Hematopoietic multipotent progenitor cell treated with erythropoietin and hydrocortisone succinate and interleukin-3 and kit ligand, for 17 days (in vitro differentiated cells): Measurements from ENCODE around the gene PRKAR2A.
A peak's percentile ranks its signal among the peaks of the same experiment; 100 is the strongest.
"Not testable (repeated sequence)": the region's sequence is repeated elsewhere in the genome, so short reads cannot be mapped to it uniquely, and the experiment has no call there.

Source experiments
- DNase-seq: peaks from one replicate; pipeline ENCODE4 v3.0.0-alpha.2; 2015; ENCODE audit warnings: low spot score

The PRKAR2A gene

DNA sequence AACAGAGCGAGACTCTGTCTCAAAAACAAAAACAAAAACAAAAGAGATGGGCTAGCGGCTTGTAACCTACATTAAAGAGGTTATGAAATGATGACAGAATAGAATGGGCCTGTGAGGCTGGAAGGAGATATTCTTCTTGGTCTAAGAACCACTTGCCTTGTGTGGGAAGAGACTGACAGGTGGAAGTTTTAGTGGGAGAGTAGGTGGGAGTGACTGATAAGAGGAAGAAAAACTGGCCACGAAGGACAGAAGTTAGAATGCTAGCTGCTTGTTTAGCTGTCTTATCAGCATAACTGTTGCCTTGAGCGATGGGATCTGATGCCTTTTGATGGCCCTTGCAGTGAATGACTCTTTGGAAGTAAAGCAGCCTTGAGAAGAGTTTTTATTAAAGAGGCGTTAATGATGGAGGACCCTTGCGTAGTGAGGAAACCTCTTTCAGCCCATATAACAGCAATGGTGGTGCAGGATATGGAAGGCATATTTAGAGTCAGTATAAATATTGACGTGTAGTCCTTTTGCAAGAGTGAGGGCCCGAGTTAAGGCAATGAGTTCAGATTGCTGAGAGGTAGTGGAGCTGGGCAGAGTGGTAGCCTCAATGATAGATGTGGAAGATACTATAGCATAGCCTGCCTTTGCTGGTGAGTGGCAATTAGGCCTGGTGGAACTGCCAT, 122.4 kb downstream of the PRKAR2A start:
- not testable (repeated sequence) for DNase-seq

DNA sequence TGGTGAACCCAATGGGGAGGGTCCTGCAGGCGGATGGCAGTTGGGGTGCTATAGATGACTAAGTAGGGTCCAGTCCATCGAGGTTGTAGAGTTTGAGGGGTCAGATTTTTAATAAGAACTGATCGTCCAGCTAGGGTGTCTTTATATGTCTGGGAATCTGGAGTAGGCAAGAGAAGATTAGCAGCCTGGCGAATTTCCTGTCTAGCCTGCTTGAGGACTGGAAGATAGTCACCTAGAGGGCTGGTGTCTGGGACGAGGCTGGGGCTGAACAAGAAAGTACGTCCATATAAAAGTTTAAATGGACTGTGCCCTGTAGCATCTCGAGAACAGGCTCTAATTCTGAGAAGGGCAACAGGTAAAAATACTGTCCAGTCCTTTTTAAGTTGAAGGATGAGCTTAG, 123.9 kb downstream of the PRKAR2A start:
- DNase-seq = no peak

DNA sequence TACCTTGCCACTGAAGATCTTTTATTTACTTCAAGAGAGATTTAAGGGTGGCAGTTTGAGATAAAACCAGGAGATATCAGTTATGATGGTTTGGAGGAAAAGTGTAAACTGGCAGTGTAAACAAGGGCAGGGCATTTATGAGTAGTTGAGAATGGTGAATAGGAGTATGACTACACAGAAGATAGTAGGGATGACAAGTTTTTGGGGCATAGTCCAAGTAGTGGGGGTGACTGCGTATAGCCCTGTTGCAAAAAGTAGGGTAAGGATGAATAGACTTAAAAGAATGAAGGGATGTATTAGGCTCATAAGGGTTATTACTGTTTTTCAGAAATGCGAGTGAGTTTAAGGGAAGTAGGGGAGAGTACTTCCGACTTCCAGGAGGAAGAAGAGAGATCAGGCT, 124.4 kb downstream of the PRKAR2A start:
- not testable (repeated sequence) for DNase-seq

DNA sequence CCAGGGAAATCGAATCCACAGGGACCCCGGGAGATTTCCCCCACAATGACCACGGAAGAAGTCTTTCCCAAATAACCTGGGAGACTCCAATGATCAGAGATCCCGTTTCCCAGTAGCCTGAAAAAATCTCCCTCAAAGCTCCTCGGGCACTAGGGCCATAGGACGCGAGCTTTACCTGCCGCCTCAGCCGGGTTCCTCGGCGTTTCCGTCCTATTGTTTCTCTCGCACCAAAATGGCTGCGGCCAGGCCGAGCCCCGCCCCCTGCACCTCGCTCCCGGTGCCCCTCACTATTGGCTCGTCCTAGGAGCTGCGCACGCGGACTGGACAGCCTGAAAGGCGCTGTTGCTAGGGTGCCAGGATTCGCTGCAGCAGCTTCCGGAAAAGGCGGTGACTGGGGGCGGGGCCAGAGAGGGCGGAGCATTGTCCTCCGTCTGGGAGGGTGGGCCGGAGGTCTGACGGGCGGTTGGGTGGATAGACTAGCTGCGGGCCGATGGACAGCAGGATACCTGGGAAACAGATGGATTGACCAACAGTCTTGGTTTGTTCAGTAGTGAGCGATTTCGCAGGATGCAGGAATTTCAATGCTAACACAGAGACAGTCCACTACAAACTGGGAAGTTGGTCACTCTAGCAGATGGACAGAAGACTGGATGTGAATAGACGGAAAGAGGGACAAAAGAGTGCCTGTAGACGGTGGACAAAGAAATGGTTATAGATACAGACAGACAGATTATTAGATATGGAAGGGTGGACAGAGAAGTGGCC, 130.5 kb downstream of the PRKAR2A start, which contains the start of gene IP6K2:
IP6K2 (minus strand) TSS at position 240 of the 765 bp plus-strand sequence. CDS start 21,930 bp downstream, outside the sequence.
- peak; percentile 96 for DNase-seq

- DNase-seq = no peak
These were observed 131.1 kb downstream of the PRKAR2A start for GRCh38 chr3:48716508-48716981.

DNA sequence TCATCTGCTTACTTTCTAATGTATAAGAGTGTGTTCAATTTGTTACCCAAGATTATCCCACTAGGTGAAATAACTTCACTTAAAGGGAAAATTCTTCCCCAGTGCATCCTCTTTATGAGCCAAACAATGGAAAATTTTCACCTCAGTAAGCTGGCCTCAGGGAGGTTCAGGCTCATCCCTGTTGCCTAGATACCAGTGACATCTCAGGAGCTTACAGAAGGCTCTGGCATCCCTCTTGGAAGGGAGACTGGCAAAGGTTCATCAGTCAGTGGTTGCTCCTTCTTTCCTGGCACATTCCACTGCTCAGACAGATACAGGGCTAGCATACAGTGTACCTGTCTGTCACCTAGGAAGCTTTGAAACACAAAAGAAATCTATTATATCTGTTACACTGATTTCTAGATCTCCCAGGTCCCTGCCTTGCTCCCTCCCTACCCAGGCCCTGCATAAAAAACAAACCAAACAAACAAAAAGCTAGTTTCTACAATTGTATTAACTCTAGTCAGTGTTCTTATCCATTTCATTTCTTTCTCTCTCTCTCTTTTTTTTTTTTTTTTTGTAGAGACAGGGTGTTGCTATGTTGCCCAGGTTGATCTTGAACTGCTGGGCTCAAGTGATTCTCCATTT, 132.4 kb downstream of the PRKAR2A start:
- no peak for DNase-seq

GRCh38 chr3:48711727-48712126, 135.9 kb downstream of the PRKAR2A start:
- DNase-seq = no peak

DNA sequence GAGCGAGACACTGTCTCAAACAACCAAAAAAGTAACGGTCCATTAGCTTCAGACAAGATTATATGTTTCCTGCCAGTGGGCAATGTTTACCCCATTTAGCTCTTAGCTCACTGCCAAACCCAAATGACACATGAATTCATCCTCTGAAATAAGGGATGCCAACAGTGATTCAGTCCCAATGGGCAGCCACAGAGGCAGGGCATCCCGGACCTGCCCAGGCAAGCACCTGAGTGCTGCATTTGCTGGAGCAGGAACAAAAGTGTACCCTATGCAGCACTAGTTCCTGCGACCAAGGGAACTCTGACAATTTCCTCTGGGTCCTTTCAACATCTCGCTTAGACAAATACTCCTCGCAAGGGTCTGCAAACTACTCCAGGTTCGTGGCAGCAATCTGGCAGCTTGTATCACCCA, 138.6 kb downstream of the PRKAR2A start:
- peak; percentile 35 for DNase-seq

- DNase-seq = no peak
These were observed 139.2 kb downstream of the PRKAR2A start for GRCh38 chr3:48708481-48708889.

GRCh38 chr3:48707157-48707556, 140.5 kb downstream of the PRKAR2A start:
- DNase-seq = no peak

GRCh38 chr3:48702320-48702920, 145.3 kb downstream of the PRKAR2A start:
- DNase-seq = no peak

DNA sequence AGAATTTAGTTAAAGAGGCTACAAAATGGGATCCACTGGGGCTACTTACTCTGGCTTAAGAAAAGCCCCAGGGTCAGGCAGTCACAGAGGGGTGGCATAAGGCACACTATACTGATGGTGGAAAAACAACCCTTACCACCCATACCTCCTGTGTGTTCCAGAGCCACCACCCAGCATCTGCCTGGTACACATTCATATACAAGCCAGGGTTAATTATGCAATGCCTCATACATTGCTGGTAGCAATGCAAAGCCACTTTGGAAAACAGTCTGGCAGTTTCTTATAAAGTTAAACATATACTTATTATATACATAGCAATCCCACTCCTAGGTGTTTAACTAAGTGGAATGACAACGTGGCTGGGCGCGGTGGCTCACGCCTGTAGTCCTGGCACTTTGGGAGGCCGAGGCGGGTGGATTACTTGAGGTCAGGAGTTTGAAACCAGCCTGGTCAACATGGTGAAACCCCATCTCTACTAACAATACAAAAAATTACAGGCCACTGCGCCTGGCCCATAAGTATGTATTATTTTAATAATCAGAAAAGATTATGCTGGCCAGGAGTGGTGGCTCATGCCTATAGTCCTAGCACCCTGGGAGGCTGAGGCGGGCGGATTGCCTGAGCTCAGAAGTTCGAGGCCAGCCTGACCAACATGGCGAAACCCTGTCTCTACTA, 146.8 kb downstream of the PRKAR2A start:
- DNase-seq = no peak

GRCh38 chr3:48698891-48699290, 148.8 kb downstream of the PRKAR2A start:
- no peak for DNase-seq

DNA sequence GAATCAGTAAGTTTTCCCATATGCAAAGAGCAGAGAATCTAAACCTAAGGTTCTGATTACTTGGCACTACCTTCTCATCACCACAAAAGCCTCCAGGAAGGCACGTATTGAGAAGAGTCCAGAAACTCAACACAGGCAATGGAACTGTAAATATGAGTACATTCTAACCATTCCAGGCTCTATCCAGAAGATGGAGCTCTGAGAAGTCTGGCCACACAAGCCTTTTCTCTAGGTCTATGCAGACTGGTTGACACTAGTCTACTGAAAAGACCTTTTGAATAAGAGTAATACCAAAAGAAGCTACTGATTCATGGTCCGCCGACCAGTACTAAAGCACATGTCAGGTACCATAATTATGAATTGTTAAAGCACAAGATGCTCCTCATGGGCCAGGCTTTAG, 149.7 kb downstream of the PRKAR2A start:
- no peak for DNase-seq

GRCh38 chr3:48696601-48697000, 151.1 kb downstream of the PRKAR2A start:
- no peak for DNase-seq
